IPS DF 6.9 (cell line): Measurements from ENCODE around the gene SLC26A11.
"Not testable (repeated sequence)": the region's sequence is repeated elsewhere in the genome, so short reads cannot be mapped to it uniquely, and the experiment has no call there.

Source experiments
- DNase-seq: peaks from one replicate; pipeline ENCODE4 v3.0.0-alpha.2; 2013; ENCODE audit warnings: low read depth, low spot score
- H3K27ac ChIP-seq: one replicate; pipeline ENCODE4 v1.5.1; 2013; ENCODE audit warnings: low read length, control low read depth
- H3K27me3 ChIP-seq: 2 replicates; pipeline ENCODE4 v1.6.1; 2013; ENCODE audit warnings: mild to moderate bottlenecking, low read length; ENCODE audit not compliant: control insufficient read depth, insufficient read depth
- H3K36me3 ChIP-seq: 2 replicates; pipeline ENCODE4 v1.6.1; 2013; ENCODE audit warnings: low read length; ENCODE audit not compliant: control insufficient read depth, insufficient read depth
- H3K4me1 ChIP-seq: 2 replicates; pipeline ENCODE4 v1.6.1; 2013; ENCODE audit warnings: low read length; ENCODE audit not compliant: control insufficient read depth, insufficient read depth
- H3K4me3 ChIP-seq: 2 replicates; pipeline ENCODE4 v1.5.1; 2013; ENCODE audit warnings: mild to moderate bottlenecking, low read length
- H3K9me3 ChIP-seq: 2 replicates; pipeline ENCODE4 v1.6.1; 2013; ENCODE audit warnings: low read length, inconsistent platforms; ENCODE audit not compliant: control insufficient read depth, insufficient read depth
- WGBS: extraction: QIAGEN DNeasy Blood & Tissue Kit; methylation state at CpG from one replicate; pipeline ENCODE4 v1.1.7; 2013; ENCODE audit warnings: mixed read lengths, missing lambda C conversion rate; ENCODE audit not compliant: insufficient read length, insufficient coverage; 5-methylcytosine and 5-hydroxymethylcytosine counted together

SLC26A11 gene

DNA sequence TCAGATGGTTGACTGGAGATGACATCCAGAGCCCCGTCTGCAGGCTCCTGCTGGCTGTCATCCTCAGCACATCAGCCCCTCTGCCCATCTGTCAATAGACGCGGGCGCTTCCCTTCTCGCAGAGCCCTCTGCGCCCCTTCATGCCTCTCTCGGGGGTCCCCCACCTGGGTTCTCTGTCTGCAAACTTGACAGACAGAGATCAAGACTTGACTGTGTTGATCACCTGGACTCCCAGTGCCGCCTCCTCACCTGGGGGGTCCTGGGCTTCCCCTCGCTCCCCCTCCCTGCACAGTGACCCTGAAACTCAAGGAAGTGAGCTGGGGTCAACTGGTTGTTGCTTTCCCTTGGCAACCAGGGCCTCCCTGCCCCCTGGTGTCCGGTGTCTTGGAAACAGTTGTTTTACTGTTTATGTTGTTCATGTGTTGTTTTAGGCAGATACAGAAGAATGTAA lies 72.3 kb downstream of the SLC26A11 start:
- no CpG with 5 or more reads among the region's 10 CpGs for WGBS
- Histone ChIP-seq H3K9me3 (no peaks in the 10 kb centered on the region), H3K36me3 (peaks cover 44% of the 10 kb centered on the region), H3K4me1 (no peaks in the 10 kb centered on the region; the same call in 1 of the 2 replicates), H3K4me3 (no peak overlapping the region), H3K27me3 (no peaks in the 10 kb centered on the region), H3K27ac (no peak overlapping the region)
- DNase-seq = no peak

DNA sequence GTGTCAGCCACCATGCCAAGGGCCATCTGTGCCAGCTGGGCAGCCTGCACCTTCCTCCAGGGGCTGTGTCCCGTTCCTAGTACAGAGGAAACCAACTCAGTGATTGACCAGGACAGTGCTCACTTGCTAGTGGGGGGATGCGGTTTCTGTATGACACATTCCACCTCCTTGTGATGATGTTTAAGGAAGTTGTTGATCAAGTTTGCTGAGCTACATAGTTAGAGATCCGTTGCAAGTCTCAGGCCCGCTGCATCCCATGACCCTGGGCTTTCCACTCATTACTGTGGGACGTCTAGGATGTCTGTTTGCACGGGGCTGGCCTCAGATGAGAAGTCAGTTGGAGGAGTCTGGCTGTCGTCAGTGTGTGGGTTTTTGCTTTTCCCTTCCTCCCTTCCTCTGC lies 74.0 kb downstream of the SLC26A11 start:
- no peak for DNase-seq
- Histone ChIP-seq H3K36me3 (peaks cover 31% of the 10 kb centered on the region), H3K9me3 (no peaks in the 10 kb centered on the region), H3K27me3 (no peaks in the 10 kb centered on the region), H3K4me1 (no peaks in the 10 kb centered on the region), H3K27ac (no peak overlapping the region), H3K4me3 (no peak overlapping the region)
- WGBS = no CpG with 5 or more reads among the region's 7 CpGs

DNA sequence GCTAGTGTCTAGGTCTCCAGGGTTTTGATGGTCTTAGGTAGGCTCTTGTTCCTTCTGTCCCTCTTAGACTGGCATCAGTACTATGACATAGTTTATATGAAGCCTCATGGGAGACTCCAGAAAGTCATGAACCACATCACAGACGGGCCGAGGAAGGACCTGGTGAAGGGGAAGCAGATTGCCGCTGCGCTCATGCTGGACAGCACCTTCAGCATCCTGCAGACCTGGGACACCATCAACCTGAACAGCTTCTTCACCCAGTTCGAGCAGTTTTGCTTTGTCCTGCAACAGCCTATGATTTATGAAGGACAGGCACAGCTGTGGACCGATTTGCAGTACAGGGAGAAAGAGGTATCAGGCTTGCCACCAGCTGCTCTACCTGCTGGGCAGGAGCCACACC lies 74.4 kb downstream of the SLC26A11 start:
- H3K36me3 ChIP-seq = peaks cover 31% of the 10 kb centered on the region
- no peak overlapping the region for H3K27ac ChIP-seq
- H3K4me3 ChIP-seq = no peak overlapping the region
- no peaks in the 10 kb centered on the region for H3K27me3 ChIP-seq
- no CpG with 5 or more reads among the region's 6 CpGs for WGBS
- H3K9me3 ChIP-seq = no peaks in the 10 kb centered on the region
- no peak for DNase-seq
- no peaks in the 10 kb centered on the region for H3K4me1 ChIP-seq

DNA sequence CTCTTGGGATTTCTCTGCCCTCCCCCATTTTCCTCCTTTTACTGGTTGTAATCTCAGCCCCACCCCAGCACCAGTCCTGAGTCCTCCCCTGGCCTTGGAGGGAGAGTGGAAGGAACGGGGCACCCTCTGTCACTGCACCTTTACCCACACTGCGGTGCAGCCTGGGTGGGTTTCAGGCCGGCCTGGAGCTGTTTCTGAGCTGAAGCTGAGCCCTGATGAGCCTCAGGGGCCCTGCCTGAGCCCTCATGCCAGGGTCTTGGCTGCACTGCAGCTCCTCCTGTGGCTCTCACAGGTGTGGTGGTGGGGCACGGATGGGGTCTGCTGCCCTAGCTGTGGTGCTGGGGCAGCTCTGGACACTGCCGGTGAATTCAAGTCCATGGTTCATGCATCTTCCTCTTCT lies 74.9 kb downstream of the SLC26A11 start:
- peaks cover 29% of the 10 kb centered on the region for H3K36me3 ChIP-seq
- no peaks in the 10 kb centered on the region for H3K4me1 ChIP-seq
- H3K27me3 ChIP-seq = no peaks in the 10 kb centered on the region
- no CpG with 5 or more reads among the region's 5 CpGs for WGBS
- H3K4me3 ChIP-seq = no peak overlapping the region
- DNase-seq = no peak
- H3K27ac ChIP-seq = no peak overlapping the region
- H3K9me3 ChIP-seq = no peaks in the 10 kb centered on the region

DNA sequence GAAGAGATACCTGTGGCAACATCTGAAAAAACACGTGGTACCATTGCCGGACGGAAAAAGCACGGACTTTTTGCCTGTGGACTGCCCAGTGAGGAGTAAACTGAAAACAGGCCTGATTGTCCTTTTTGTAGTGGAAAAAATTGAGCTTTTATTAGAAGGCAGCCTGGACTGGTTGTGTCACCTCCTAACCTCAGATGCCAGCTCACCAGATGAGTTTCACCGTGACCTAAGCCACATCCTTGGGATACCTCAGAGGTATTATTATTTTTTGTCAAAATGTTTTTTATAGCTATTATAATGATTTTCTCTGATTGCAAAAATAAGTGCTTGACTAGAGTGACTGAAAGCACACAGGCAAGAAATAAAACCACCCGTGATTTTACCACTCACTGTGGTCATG lies 75.3 kb downstream of the SLC26A11 start:
- H3K9me3 ChIP-seq = no peaks in the 10 kb centered on the region
- no CpG with 5 or more reads among the region's 6 CpGs for WGBS
- DNase-seq = no peak
- peaks cover 28% of the 10 kb centered on the region for H3K36me3 ChIP-seq
- no peak overlapping the region for H3K27ac ChIP-seq
- H3K27me3 ChIP-seq = no peaks in the 10 kb centered on the region
- no peak overlapping the region for H3K4me3 ChIP-seq
- no peaks in the 10 kb centered on the region for H3K4me1 ChIP-seq

DNA sequence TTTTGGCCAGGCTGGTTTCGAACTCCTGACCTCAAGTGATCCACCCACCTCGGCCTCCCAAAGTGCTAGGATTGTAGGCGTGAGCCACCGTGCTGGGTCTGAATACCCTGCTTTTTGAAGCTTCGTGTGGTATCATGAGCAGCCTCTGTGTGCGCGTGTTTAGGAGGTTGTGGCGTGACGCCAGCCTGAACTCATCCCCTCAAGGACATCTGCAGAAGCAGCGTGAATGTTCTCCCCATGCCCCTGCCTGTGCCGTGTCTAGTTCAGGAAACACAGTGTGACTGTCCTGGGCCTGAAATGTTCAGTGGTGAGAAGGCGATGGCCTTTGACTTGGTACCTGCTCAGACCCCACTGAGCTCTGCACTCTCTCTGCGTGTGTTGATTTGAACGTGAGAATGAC lies 76.0 kb downstream of the SLC26A11 start:
- no CpG with 5 or more reads among the region's 14 CpGs for WGBS
- peaks cover 28% of the 10 kb centered on the region for H3K36me3 ChIP-seq
- H3K4me3 ChIP-seq = no peak overlapping the region
- H3K4me1 ChIP-seq = no peaks in the 10 kb centered on the region
- DNase-seq = no peak
- no peak overlapping the region for H3K27ac ChIP-seq
- no peaks in the 10 kb centered on the region for H3K9me3 ChIP-seq
- no peaks in the 10 kb centered on the region for H3K27me3 ChIP-seq

DNA sequence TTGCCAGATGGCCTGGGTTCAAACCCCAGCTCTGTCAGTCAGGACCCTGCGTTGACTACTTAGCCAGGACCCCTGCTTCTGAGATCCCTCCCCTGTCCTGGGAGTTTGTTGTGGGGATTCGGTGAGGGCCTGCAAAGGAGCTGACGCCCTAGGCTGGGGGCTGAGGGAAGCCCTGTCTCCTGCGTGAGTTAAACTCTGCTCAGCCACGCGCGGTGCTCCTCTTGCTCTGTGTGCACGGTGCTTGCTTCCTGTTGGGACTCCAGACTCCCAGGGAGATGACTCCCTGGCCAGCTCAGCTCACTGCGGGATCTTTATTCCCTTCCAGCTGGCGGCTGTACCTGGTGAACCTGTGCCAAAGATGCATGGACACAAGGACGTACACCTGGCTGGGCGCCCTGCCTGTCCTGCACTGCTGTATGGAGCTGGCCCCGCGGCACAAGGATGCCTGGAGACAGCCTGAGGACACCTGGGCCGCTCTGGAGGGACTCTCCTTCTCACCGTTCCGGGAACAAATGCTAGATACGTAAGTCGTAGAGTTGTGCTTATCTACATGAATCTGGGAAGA lies 77.9 kb downstream of the SLC26A11 start:
- Histone ChIP-seq H3K27ac (no peak overlapping the region), H3K36me3 (peaks cover 25% of the 10 kb centered on the region)
- WGBS = no CpG with 5 or more reads among the region's 19 CpGs

DNA sequence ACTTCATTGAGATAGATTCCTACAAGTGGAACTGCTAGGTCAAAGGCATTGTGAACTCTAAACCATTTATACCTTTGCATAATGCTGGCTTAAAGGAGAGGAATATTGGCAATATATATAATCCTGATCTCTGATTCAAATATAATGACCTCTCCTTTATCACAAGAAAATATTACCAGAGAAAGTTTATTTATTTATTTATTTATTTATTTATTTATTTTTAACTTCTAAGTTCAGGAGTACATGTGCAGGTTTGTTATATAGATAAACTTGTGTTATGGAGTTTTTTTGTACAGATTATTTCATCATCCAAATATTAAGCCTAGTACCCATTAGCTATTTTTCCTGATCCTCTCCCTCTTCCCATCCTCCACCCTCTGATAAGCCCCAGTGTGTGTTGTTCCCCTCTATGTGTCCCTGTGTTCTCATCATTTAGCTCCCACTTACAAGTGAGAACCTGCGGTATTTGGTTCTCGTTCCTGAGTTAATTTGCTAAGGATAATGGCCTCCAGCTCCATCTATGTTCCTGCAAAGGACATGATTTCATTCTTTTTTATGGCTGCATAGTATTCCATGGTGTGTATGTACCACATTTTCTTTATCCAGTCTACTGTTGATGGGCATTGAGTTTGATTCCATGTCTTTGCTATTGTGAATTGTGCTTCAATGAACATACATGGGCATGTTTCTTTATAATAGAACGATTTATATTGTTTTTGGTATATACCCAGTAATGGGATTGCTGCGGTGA lies 79.3 kb downstream of the SLC26A11 start:
- H3K36me3 ChIP-seq = peaks cover 19% of the 10 kb centered on the region; the same call in 1 of the 2 replicates
- not testable (repeated sequence) for H3K9me3 ChIP-seq, H3K4me3 ChIP-seq, H3K27ac ChIP-seq, H3K27me3 ChIP-seq, DNase-seq, H3K4me1 ChIP-seq
- WGBS = no CpG with 5 or more reads among the region's 4 CpGs

More for the DNA sequence above, 77.9 kb downstream of the SLC26A11 start:
- Histone ChIP-seq H3K4me1 (no peaks in the 10 kb centered on the region), H3K9me3 (no peaks in the 10 kb centered on the region), H3K4me3 (no peak overlapping the region), H3K27me3 (no peaks in the 10 kb centered on the region)
- DNase-seq = no peak

DNA sequence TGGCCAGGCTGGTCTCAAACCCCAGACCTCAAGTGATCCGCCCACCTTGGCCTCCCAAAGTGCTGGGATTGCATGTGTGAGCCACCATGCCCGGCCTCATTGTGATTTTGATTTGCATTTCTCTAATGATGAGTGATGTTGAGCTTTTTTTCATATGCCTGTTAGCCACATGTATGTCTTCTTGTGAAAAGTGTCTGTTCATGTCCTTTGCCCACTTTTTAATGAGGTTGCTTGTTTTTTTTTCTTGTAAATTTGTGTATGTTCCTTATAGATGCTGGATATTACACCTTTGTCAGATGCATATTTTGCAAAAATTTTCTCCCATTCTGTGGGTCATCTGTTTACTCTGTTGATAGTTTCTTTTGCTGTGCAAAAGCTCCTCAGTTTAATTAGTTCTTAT lies 80.5 kb downstream of the SLC26A11 start:
- not testable (repeated sequence) for H3K4me1 ChIP-seq, H3K27me3 ChIP-seq, H3K9me3 ChIP-seq, H3K4me3 ChIP-seq, H3K27ac ChIP-seq, DNase-seq
- no CpG with 5 or more reads among the region's 2 CpGs for WGBS
- H3K36me3 ChIP-seq = peaks cover 12% of the 10 kb centered on the region; the same call in 1 of the 2 replicates
